ENCODE data around the gene MTA2.
"Not testable (repeated sequence)": the region's sequence is repeated elsewhere in the genome, so short reads cannot be mapped to it uniquely, and the experiment has no call there.

Gene MTA2

DNA sequence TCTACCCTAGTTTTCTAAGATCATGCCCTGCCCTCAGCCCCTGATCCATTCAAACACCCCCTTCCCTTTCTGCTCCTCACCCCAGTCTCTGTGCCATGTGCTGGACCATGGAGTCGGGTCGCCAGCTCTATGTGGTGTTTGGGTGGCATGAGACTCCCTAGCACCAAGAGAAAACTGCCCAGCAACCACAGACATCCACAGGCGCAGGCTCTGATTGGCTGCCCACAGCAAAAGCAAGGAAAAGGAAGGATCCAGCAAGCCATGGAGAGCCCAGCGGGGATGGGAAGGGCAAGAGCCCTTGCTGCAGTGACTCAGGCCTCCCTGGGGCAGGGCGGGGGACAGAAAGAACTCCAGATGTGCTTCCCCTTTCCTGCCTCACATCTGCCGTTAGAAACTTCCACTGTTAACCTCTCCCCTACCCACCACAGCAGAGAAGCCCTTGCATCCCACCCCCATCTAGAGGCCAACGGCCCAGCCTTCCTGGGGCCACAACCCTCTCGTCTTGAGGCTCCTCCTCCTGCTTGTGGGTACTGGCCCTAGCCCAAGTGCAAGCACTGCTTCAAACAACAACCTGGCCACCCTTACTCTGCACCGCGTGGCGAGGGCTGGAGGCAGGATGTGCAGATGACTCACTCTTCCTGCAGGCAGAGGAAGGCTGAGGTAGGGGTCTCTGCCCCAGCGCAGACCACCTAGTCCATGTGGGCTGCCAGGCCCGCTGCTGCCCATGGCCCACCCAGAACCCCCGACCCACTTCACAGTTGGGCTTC, 45.4 kb downstream of the MTA2 start:
- H3K9me3 ChIP-seq (replicated peaks in 1 of 11) = no peaks in the 10 kb centered on the region
- H3K27me3 ChIP-seq = no peaks in the 10 kb centered on the region
- H3K4me1 ChIP-seq = peaks cover 80 to 100% (median 94%) of the 10 kb centered on the region in 10 experiments
- H3K36me3 ChIP-seq = peaks cover 29 to 58% (median 42%) of the 10 kb centered on the region in 11 experiments
- no peak for TF ChIP-seq Cebpa-rat (IDR thresholded peaks at IDR 0.05)
- H4K20me1 ChIP-seq = peaks cover 6 to 88% (median 40%) of the 10 kb centered on the region in 11 experiments; a peak in 21 of 22 replicates
- H3K4me2 ChIP-seq = peak overlapping the region; percentile 84 to 96 (median 90)
- H3K4me3 ChIP-seq = peak overlapping the region; percentile 34 to 63 (median 42); a peak in 18 of 20 replicates
- peak overlapping the region; percentile 80 to 98 (median 91); a peak in 21 of 22 replicates for H3K27ac ChIP-seq
- peak overlapping the region; percentile 72 to 86 (median 78) for H3K9ac ChIP-seq

DNA sequence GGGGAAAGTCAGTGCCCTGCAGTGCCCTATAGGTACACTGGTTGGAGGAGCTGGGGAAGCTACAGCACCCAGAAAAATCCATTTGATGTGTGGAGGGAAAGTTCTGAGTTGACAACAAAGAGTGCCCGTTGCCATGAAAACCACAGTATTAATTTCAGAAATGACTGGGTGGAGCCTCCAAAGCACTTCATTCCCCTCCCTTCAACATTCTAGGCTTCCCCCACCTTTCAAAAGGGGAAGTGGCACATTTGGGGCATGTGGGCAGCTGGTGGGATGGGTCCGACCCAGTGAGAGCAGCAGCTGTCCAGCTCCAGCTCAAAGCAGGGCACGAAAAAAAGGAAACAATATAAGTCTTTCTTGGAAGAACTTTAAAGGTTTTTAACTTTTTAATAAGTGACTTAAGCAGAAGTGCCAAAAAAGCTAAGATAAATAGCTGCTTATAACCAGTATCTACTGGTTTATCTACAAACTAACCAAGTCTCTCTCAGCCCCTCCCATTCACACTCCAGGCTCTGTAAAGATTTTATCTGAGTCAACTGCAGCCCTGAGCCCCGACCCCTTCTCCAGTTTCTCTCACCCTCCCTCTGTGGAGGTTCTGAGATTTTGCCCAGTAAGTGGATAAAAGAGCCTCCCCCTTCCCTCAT, 46.1 kb downstream of the MTA2 start:
- Histone ChIP-seq H3K4me1 (peaks cover 87 to 100% (median 98%) of the 10 kb centered on the region in 10 experiments), H3K27ac (peak overlapping the region; percentile 80 to 98 (median 91); a peak in 21 of 22 replicates), H3K27me3 (0 out of 22 replicates have a peak, but pooled peaks cover 0 to 2% (median 0%) of the 10 kb centered on the region in 11 experiments), H3K36me3 (peaks cover 23 to 51% (median 34%) of the 10 kb centered on the region in 11 experiments), H4K20me1 (peaks cover 0 to 81% (median 33%) of the 10 kb centered on the region in 11 experiments; a peak in 21 of 22 replicates), H3K9ac (peak overlapping the region; percentile 72 to 86 (median 78)), H3K4me2 (peak overlapping the region; percentile 84 to 96 (median 90)), H3K4me3 (peak overlapping the region; percentile 34 to 63 (median 42); a peak in 18 of 20 replicates), H3K9me3 (replicated peaks in 1 of 11) (no peaks in the 10 kb centered on the region)
- TF ChIP-seq Cebpa-rat (IDR thresholded peaks at IDR 0.05) = no peak

DNA sequence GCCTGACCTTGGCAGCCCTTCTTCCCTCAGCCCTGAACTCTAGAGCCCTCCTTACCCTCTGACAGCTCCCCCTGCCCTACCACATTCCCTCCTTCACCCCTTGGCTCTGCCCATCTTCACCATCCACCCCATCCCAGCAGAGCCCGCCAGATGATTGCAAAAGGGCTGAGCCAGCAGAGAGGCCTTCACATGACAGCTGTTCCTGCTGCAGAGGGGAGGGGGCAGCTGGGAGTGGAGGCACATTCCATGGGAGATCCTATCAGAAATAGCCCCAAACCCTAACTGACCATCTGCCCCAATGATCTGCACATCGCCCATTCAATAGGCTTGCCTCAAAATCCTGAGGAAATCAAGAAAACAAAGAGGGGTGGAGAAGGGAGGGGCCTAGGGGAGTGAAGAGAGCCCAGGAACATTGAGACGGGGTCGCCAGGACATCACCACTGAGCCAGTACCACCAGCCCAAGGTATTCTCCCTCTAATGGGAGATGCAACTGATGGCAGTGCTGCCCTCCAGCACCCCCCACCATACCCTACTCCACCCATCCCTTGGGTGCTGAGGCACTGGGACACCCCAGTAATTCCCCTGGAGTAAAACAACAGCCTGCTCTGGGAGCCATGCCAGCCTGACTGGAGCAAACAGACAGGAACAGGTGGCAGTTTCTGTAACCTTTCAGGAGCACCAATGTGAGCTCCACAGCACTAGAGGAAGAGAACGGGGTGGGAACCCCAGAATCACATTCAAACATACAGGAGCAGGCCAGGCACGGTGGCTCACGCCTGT, 47.1 kb downstream of the MTA2 start:
- H3K4me3 ChIP-seq = peak overlapping the region in 5 of 10 experiments; percentile 13 to 63 (median 51); a peak in 4 of 20 replicates
- H3K4me1 ChIP-seq = peaks cover 94 to 100% (median 96%) of the 10 kb centered on the region in 10 experiments

DNA sequence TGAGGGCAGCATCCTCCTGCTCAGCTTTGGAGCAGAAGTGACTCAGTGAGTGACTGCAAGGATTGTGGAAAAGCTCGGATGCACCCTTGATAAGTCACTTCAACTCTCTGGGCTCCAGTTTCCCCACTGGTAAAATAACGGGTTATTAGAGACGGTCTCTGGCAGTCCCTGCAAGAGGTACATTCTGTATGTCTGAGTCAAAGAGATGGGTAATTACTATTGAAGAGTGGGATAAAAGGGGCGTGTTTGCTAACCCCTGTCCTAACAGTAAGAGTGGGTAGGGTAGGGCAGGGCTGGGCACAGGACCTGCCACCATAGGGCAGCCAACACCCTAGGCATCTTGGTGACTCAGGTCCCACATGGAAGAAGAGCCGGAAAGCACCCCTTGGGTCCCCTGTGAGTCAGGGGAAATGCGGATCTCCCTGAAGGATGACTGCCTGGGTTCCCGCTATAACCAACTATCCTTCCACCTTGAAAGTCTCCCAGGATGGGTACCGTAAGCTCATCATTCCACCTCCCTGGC, 47.8 kb downstream of the MTA2 start:
- peak overlapping the region in 10 of 11 experiments; percentile 67 to 98 (median 92); a peak in 16 of 22 replicates for H3K27ac ChIP-seq
- peaks cover 87 to 95% (median 90%) of the 10 kb centered on the region in 10 experiments for H3K4me1 ChIP-seq
- H4K20me1 ChIP-seq = peaks cover 0 to 64% (median 17%) of the 10 kb centered on the region in 11 experiments; a peak in 14 of 22 replicates
- H3K9me3 ChIP-seq (replicated peaks in 1 of 11) = no peaks in the 10 kb centered on the region
- peaks cover 0 to 18% (median 9%) of the 10 kb centered on the region in 11 experiments; a peak in 17 of 22 replicates for H3K27me3 ChIP-seq
- H3K4me3 ChIP-seq = no peak overlapping the region; a peak in 2 of 20 replicates
- peaks cover 8 to 34% (median 18%) of the 10 kb centered on the region in 11 experiments for H3K36me3 ChIP-seq
- peak overlapping the region; percentile 84 to 96 (median 90) for H3K4me2 ChIP-seq
- TF ChIP-seq Cebpa-rat (IDR thresholded peaks at IDR 0.05) = no peak
- H3K9ac ChIP-seq = peak overlapping the region in 10 of 11 experiments; percentile 22 to 86 (median 63); a peak in 13 of 22 replicates

More for the DNA sequence above, 47.1 kb downstream of the MTA2 start:
- peaks cover 15 to 41% (median 24%) of the 10 kb centered on the region in 11 experiments for H3K36me3 ChIP-seq
- peaks cover 0 to 70% (median 23%) of the 10 kb centered on the region in 11 experiments; a peak in 15 of 22 replicates for H4K20me1 ChIP-seq
- peak overlapping the region in 10 of 11 experiments; percentile 26 to 86 (median 79); a peak in 15 of 22 replicates for H3K9ac ChIP-seq
- H3K27me3 ChIP-seq = peaks cover 0 to 11% (median 2%) of the 10 kb centered on the region in 11 experiments; a peak in 5 of 22 replicates
- H3K9me3 ChIP-seq (replicated peaks in 1 of 11) = no peaks in the 10 kb centered on the region
- H3K4me2 ChIP-seq = peak overlapping the region; percentile 84 to 96 (median 90)
- no peak for TF ChIP-seq Cebpa-rat (IDR thresholded peaks at IDR 0.05)
- peak overlapping the region; percentile 80 to 98 (median 91); a peak in 19 of 22 replicates for H3K27ac ChIP-seq

DNA sequence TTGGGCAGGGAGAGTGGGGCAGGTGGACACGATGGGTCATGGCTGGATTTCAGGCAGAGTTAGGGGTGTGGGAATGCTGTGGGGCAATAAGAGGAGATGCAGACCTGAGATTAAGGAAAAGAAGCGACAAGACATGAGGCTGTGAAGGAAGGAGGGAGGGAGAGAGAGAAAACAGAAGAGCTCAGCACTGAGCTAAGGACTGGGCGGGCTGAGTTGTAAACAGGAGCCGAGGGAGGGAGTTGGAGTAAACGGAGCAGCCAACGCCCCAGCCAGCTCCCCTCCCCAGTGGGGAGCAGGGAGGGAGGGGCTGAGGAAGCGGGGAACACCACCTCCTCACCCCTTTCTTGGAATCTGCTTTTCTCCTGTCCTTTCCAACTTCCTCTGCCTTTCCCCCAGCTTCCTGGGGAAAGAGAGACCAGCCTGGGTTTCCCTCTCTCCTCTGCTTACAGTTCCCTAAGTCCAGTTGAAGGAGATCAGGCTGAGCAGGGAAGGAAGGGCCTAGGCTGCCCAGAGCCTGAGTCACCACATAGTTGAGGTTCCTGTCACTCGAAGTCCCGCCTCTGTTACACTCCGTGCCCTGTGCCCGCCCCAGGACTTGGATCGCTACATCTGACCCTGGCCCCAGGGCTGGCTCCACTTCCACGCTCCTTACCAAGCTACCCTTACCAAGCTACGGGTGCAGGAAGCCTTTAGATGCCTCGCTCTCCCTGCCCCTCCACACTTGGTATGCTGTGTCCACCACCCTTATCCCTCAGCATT, 48.4 kb downstream of the MTA2 start:
- TF ChIP-seq Cebpa-rat (IDR thresholded peaks at IDR 0.05) = no peak
- Histone ChIP-seq H3K36me3 (peaks cover 2 to 28% (median 11%) of the 10 kb centered on the region in 11 experiments; a peak in 20 of 22 replicates), H3K4me3 (peak overlapping the region in 5 of 10 experiments; percentile 4 to 54 (median 21); a peak in 7 of 20 replicates), H3K27ac (peak overlapping the region; percentile 1 to 98 (median 91); a peak in 20 of 22 replicates), H3K9ac (peak overlapping the region; percentile 20 to 86 (median 60); a peak in 21 of 22 replicates), H3K4me1 (peaks cover 81 to 89% (median 83%) of the 10 kb centered on the region in 10 experiments), H3K27me3 (peaks cover 3 to 24% (median 15%) of the 10 kb centered on the region in 11 experiments; a peak in 21 of 22 replicates), H3K9me3 (replicated peaks in 1 of 11) (no peaks in the 10 kb centered on the region), H3K4me2 (peak overlapping the region; percentile 84 to 96 (median 90)), H4K20me1 (peaks cover 0 to 57% (median 12%) of the 10 kb centered on the region in 11 experiments; a peak in 13 of 22 replicates)

DNA sequence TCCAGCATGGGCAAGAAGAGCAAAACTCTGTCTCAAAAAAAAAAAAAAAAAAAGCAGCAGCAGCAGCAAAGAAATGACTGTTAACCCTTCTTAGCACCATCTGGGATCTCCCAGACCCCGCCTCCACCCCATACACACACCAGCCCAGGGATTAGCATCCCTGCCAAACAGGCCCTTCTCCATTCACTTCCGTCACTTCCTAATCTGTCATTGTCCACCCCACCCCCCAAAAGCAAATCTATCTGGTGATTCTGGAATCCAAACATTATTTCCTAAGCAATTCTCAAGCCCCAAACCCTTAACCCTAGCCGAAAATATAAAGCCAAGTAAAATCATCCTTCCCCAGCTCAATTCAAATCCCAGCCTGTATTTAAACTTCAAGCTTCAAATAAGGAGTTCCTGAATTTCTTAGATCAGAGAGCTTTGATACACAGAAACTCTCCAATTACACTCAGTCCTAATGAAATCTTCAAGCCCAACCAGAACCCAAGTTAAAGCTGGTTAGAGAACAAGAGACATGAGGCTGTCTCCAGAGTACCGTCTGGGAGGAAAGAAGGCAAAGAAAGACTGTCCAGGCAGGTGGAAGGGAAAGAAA, 49.1 kb downstream of the MTA2 start:
- Histone ChIP-seq H3K4me1 (peaks cover 74 to 88% (median 77%) of the 10 kb centered on the region in 10 experiments), H3K4me2 (peak overlapping the region; percentile 84 to 96 (median 90)), H3K27ac (peak overlapping the region; percentile 1 to 98 (median 91); a peak in 18 of 22 replicates), H4K20me1 (peaks cover 0 to 54% (median 11%) of the 10 kb centered on the region in 11 experiments; a peak in 13 of 22 replicates), H3K36me3 (peaks cover 0 to 21% (median 5%) of the 10 kb centered on the region in 11 experiments; a peak in 16 of 22 replicates), H3K4me3 (peak overlapping the region in 5 of 10 experiments; percentile 4 to 54 (median 21); a peak in 7 of 20 replicates), H3K9ac (peak overlapping the region; percentile 20 to 86 (median 60); a peak in 20 of 22 replicates), H3K9me3 (replicated peaks in 1 of 11) (no peaks in the 10 kb centered on the region), H3K27me3 (peaks cover 10 to 31% (median 22%) of the 10 kb centered on the region in 11 experiments)
- TF ChIP-seq Cebpa-rat (IDR thresholded peaks at IDR 0.05) = peak in 1 of 11 experiments; percentile 59; a peak in 1 of 22 replicates

DNA sequence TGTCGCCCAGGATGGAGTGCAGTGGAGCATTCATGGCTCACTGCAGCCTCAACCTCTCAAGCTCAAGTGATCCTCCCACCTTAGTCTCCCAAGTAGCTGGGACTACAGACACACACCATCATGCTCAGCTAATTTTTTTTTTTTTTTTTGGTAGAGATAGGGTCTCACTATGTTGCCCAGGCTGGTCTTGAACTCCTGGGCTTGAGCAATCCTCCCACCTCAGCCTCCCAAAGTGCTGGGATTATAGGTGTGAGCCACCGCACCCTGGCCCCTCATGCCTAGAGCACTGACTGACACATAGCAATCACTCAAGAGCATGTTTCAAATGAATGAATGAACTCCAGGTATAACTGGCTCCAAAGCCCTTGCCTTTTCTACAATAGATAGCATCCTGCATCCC, 51.2 kb downstream of the MTA2 start:
- peaks cover 0 to 13% (median 0%) of the 10 kb centered on the region in 11 experiments; a peak in 2 of 22 replicates for H3K36me3 ChIP-seq
- H3K9ac ChIP-seq; H3K4me3 ChIP-seq; H3K9me3 ChIP-seq (replicated peaks in 1 of 11): not testable (repeated sequence)
- H3K4me2 ChIP-seq = peak overlapping the region; percentile 84 to 96 (median 90); a peak in 18 of 22 replicates
- peaks cover 0 to 49% (median 2%) of the 10 kb centered on the region in 11 experiments; a peak in 12 of 22 replicates for H4K20me1 ChIP-seq
- H3K4me1 ChIP-seq = peaks cover 64 to 74% (median 67%) of the 10 kb centered on the region in 10 experiments
- H3K27me3 ChIP-seq = peaks cover 16 to 52% (median 43%) of the 10 kb centered on the region in 11 experiments
- peak overlapping the region in 2 of 11 experiments; percentile 97 to 98; a peak in 2 of 22 replicates for H3K27ac ChIP-seq
